ES-I3 (cell line): ENCODE data around the gene FRK.

Source experiments
- H3K36me3 ChIP-seq: 2 replicates; pipeline ENCODE4 v1.6.1; 2013; ENCODE audit warnings: mild to moderate bottlenecking, low read length, control low read depth, moderate library complexity; ENCODE audit not compliant: insufficient read depth
- H3K4me1 ChIP-seq: 2 replicates; pipeline ENCODE4 v1.6.1; 2013; ENCODE audit warnings: mild to moderate bottlenecking, control low read depth, low read length; ENCODE audit not compliant: insufficient read depth
- H3K9ac ChIP-seq: 2 replicates; pipeline ENCODE4 v1.6.1; 2013; ENCODE audit warnings: low read depth, mild to moderate bottlenecking, low read length, moderate library complexity
- H3K9me3 ChIP-seq: 2 replicates; pipeline ENCODE4 v1.6.1; 2013; ENCODE audit warnings: mild to moderate bottlenecking, low read length, moderate library complexity; ENCODE audit not compliant: control insufficient read depth, insufficient read depth

FRK gene

DNA sequence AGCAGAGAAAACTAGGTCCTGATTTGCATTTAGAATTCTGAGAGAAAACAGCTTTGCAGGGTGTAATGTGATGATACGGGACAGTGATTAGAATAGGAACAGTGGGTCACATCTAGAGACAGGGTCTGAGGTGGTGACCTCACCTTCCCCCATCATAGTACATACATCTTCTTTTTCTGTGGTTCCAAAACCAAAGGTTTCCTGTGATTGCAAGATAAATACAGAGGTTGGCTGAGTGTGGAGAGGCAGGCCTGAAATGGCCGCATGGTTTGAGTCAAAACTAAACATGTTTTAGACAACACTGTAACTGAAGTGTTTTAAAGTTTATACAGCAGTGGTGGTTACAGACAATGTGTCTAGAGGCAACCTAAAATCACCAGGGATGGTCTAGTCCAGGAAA lies 29.6 kb upstream of the FRK start:
- Histone ChIP-seq H3K9me3 (no peaks in the 10 kb centered on the region), H3K9ac (no peak overlapping the region), H3K36me3 (no peaks in the 10 kb centered on the region; the same call in 1 of the 2 replicates), H3K4me1 (no peaks in the 10 kb centered on the region)

DNA sequence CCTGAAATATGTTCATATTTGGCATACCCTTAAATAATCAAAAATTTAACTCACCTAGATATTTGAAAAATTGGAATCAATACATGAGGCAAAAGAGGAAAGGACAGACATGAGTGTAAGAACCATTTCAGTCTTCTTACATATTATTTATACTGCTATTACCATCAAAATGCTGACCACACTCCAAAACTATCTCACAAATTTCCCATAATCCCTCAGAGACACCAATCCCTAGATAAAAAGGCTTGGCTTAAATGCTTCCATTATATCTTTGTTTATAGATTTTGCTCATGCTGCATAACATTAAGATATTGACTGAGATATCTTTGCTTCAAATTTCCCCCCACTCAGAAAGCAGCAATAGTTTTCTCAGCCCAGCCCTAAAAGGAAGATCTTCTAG lies 28.3 kb upstream of the FRK start:
- Histone ChIP-seq H3K4me1 (no peaks in the 10 kb centered on the region), H3K9me3 (no peaks in the 10 kb centered on the region), H3K9ac (no peak overlapping the region)

DNA sequence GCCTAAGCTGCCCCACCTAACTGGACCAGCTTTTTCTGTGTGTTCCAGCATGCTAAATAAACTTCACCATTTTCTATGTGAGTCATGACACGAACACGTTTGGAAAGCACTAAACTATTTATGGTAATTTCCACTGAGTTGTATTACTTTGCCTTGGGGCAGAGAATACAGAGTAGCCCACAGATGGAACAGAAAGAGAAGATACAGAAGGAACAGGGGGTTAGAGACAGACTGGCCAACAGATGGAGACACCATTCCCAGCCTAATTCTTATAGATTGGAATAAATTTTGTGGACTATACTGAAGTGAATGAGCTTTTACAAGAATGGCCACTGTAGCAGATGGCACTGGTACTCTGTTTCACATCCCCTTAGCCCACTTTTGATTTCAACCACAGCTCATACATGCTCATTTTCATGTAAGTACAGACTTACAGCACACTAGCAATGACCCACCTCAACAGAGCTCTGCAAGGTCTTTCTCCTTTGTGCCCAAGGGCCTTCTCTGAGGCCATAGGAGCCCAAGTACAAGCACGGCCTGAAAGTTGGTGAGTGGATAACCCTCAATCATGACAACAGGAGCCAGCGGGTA lies 26.8 kb upstream of the FRK start:
- Histone ChIP-seq H3K9me3 (no peaks in the 10 kb centered on the region), H3K4me1 (no peaks in the 10 kb centered on the region), H3K36me3 (no peaks in the 10 kb centered on the region; the same call in 1 of the 2 replicates), H3K9ac (no peak overlapping the region)

More for the DNA sequence above, 28.3 kb upstream of the FRK start:
- H3K36me3 ChIP-seq: no peaks in the 10 kb centered on the region; the same call in 1 of the 2 replicates

DNA sequence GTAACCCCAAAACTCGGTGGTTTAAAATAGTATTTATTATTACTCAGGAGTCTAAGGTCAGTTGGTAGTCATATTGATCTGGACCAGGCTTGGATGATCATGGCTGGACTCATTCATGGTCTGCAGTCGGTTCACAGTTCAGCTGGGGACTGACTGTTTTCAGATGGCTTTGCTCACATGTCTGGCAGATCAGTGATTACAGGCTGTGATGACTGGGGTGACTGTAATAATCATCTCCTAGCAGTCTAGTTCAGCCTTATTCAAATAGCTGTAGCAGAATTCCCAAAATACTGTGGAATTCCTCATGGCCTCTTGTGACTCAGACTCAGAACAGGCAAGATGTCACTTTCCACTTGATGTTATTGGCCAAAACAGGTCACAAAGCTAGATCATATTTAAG lies 23.6 kb upstream of the FRK start:
- H3K9me3 ChIP-seq: no peaks in the 10 kb centered on the region
- no peaks in the 10 kb centered on the region for H3K36me3 ChIP-seq
- H3K4me1 ChIP-seq: no peaks in the 10 kb centered on the region
- no peak overlapping the region for H3K9ac ChIP-seq

DNA sequence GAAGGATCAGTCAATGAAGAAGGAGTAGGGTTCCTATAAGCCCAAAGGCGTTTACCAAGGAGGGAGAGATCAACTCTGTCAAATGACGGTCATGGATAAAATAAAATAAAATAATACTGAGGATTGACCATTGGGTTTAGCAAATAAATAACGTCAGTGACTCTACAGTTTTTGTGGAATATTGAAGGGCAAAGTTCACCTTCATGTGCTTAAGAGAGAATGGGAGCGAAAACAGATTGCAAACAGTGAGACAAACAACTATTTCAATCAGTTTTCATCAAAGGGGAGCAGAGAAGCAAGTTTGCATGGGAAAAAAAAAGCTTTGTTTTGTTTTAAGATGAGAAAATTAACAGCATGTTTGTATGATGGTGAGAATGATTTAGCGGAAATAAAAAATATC lies 22.4 kb upstream of the FRK start:
- no peaks in the 10 kb centered on the region for H3K36me3 ChIP-seq
- H3K4me1 ChIP-seq: no peaks in the 10 kb centered on the region
- H3K9ac ChIP-seq: no peak overlapping the region
- no peaks in the 10 kb centered on the region for H3K9me3 ChIP-seq

DNA sequence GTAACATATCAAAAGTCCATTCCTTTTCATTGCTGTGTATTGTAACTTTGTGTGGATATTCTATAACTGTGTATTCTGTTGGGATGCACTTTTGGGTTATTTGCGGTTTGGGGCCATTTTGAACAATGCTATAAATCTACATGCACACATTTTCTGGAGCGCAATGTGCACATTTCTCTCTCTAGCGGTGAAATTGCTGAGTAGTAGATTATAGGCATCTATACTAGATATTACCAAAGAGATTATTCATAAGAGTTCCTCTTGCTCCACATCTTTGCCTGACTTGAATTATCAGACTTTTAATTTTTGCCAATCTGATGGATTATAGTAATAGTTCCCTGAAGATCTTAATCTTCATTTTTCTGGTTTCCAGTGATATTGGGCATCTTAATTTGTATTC lies 18.3 kb upstream of the FRK start:
- Histone ChIP-seq H3K36me3 (no peaks in the 10 kb centered on the region), H3K4me1 (peaks cover 5% of the 10 kb centered on the region), H3K9me3 (no peaks in the 10 kb centered on the region)

DNA sequence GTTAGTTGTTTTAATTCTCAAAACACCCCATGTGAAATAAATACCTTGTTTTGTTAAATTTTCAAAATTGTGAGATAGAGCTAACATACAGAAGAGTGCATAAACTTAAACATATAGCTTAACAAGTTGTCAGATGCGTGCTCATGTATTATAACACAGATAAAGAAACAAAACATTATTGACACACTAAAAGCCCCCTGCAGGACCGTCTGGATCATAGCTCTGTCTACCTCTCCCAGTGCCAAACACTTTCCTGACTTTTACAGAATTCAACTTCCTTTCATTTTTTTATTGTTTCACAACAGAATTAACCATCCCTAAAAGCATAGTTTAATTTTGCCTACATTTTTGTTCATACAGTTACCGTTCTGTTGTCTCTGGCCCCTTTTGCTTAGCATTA lies 17.8 kb upstream of the FRK start:
- Histone ChIP-seq H3K36me3 (no peaks in the 10 kb centered on the region), H3K9me3 (no peaks in the 10 kb centered on the region), H3K4me1 (peaks cover 5% of the 10 kb centered on the region), H3K9ac (no peak overlapping the region)

More for the DNA sequence above, 18.3 kb upstream of the FRK start:
- H3K9ac ChIP-seq: no peak overlapping the region

DNA sequence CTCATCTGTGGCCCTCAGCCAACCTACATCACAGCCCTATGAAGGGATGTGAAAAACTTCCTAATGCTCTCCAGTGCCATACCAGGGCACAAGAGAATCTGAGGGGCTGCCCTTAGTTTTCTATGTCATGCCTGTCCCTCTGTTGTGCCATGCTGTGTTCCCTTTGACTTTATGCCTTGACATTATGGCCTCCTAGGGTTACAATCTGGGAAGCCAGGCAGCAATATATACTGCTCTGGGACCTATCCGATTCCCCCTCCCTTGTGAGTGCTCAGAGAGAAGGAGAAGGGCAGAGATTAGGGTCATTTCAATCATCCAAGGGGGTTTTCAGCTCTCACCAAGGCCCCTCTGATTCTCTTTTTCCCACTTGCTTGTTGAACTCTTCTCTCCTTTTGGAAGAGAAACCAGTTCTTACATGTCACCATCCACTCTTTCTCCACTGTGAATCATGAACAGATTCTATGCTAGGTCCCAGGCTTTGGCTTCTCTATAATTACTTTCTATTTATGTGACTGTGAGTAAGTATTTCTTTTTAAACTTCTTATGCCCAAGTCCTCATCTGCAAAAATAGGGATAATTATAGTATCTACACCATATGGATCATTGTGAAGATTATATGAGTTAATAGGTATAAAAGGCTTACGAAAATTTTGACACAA lies 14.2 kb upstream of the FRK start:
- Histone ChIP-seq H3K4me1 (peaks cover 5% of the 10 kb centered on the region), H3K36me3 (no peaks in the 10 kb centered on the region), H3K9me3 (no peaks in the 10 kb centered on the region; the same call in 1 of the 2 replicates), H3K9ac (no peak overlapping the region)

DNA sequence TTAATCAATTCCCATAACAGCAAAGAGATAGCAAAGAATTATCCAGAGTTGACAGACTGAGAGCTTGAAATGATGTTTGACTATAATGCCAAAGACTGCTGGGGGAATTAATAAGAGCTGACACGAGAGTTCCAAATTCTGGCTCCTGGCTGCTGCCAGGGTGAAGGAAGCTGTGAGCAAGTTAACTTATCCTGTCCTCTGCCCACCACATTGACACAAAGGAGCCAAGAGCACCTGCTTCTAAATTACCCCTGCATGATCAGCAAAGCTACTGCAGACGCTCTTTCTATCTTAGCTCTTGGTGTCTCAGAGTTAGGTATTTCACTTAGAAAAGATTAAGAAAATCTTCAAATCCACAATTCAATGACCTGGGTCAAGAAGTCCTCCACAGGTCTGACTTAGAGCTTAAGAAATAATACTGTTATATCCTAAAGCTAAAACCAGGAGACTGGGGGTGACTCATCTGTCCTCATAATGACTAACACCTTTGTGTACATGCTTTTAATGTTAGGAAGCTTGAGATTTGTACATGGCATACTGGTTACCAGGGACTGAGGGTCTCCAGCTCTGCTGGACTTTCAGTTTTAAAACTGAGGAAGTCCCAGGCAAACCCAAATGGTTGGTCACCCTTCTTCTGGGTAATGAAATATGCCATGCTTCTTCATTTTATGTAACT lies 13.2 kb upstream of the FRK start:
- Histone ChIP-seq H3K4me1 (peaks cover 5% of the 10 kb centered on the region), H3K9ac (no peak overlapping the region), H3K36me3 (no peaks in the 10 kb centered on the region), H3K9me3 (no peaks in the 10 kb centered on the region; the same call in 1 of the 2 replicates)

DNA sequence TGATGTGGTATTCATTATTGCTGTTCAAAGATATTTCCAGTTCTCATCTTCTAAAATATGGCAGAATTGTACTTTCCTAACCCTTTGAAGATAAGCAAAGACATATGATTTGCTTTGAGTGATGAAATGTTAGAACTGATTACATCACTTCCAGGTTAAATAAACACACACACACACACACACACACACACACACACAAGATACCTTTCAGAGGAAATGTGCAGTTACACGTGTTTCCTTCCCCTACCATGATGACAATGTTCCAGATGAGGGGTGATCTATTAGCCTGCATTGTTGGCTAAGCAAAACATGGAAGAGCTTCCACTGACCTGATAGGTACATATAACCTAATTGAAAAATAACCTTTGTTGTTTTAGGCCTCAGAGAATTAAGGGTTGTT lies 11.7 kb upstream of the FRK start:
- H3K4me1 ChIP-seq: peaks cover 3% of the 10 kb centered on the region
- H3K9ac ChIP-seq: no peak overlapping the region
- H3K9me3 ChIP-seq: no peaks in the 10 kb centered on the region; the same call in 1 of the 2 replicates
- H3K36me3 ChIP-seq: no peaks in the 10 kb centered on the region

DNA sequence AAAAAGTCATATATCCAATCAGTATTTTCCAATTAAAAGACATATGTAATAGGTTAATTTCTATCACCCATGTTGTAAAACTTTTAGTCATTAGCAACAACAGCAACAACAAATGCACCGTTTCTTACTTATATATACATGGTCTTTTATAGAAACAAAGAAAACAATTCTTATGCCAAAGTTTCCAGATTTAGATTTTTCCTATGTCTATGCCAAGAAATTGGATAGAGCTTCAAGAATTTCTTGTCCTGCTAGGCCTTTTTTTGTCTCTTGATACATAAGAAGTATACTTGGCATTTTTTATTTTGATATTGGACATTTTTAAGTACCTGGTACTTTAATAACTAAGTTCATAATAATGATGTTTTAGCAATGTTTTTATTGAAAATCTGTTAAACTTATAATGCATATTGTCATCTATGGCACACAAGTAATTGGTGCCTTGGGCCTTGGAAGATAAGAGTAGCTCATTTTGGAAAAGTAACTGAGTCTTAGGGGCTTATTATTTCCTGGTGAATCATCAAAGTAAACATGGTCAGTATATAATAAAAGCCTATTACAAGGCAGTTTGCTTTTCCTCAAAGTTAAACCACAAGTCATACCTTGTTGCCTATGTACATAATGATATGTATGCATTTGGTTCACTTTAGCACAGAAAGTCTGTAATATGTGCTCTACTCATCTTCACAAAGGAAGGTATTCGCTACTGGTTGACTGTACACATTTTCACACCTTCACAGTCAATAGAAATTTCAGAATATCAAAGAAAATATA lies 10.1 kb upstream of the FRK start:
- Histone ChIP-seq H3K4me1 (no peaks in the 10 kb centered on the region; the same call in 1 of the 2 replicates), H3K36me3 (no peaks in the 10 kb centered on the region), H3K9me3 (no peaks in the 10 kb centered on the region; the same call in 1 of the 2 replicates), H3K9ac (no peak overlapping the region)

DNA sequence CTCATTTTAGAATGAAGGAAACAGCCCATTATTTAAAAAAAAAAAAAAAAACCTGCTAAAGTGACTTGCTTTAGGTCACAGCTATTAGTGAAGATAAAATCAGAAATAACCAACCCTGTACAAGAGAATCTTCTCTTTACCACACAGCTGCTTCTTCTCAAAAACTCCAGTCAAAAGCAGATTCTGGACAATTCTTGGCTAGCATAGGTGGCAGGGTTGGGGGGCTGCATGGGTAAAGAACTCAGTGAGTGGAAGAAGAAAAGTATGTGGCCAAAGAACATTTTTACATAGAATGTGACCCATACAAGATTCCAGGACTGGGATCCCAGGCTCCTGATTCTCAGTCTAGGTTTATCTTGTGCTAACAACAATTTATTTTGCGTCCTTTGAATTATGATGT lies 9.4 kb upstream of the FRK start:
- Histone ChIP-seq H3K4me1 (no peaks in the 10 kb centered on the region; the same call in 1 of the 2 replicates), H3K9ac (no peak overlapping the region), H3K36me3 (no peaks in the 10 kb centered on the region), H3K9me3 (no peaks in the 10 kb centered on the region; the same call in 1 of the 2 replicates)

DNA sequence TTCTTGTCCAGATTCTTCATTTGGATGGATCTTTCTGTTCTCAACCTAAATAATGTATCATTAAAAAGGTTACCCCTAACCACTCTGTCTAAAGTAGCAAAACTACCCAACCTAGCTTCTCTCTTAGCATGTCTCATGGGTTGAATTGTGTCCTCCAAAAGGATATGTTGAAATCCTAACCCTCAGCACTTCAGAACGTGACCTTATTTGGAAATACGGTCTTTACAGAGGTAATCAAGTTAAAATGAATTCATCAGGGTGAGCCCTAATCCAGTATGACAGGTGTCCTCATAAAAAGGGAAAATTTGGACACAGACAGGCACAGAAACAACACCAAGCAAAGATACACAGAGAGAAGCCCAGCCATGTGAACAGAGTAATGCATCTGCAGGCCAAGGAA lies 6.1 kb upstream of the FRK start:
- Histone ChIP-seq H3K9ac (no peak overlapping the region), H3K36me3 (no peaks in the 10 kb centered on the region), H3K4me1 (no peaks in the 10 kb centered on the region), H3K9me3 (no peaks in the 10 kb centered on the region)

DNA sequence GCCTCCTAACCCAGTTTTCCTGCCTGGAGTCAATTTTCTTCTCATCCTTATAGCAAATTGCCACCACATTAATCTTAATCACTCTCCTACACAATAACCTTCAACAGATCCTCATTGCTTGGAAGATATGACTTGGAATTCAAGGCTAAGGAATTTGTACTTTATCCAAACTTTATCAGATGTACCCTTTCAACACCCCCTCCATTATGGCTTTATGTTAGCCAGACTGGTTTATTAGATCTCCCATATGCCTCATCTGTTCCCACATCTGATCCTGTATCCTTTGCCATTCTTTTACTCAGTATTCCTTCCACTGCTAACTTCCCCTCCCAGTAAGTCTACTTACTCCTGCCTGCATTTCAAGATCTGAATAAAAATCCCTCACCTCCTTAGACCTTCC lies 4.0 kb upstream of the FRK start:
- no peaks in the 10 kb centered on the region for H3K36me3 ChIP-seq
- no peak overlapping the region for H3K9ac ChIP-seq
- no peaks in the 10 kb centered on the region for H3K4me1 ChIP-seq
- H3K9me3 ChIP-seq: no peaks in the 10 kb centered on the region
